GM23338 (cell line): Measurements from ENCODE around the gene CORT. TPM values are rescaled to one million over a fixed set of nuclear protein-coding genes. Genes with fewer than 3 reads are reported as not detected.

Experiments
- CREB1 ChIP-seq: fragments of 250-450 bp; sonication (Bioruptor Pico); IDR thresholded peaks from 2 replicates; pipeline ENCODE4 v1.5.0; 2020; ENCODE audit warnings: low read depth, mild to moderate bottlenecking, moderate library complexity
- EZH2 ChIP-seq: fragments of 200-600 bp; sonication (generic); IDR thresholded peaks from one replicate; pipeline ENCODE4 v1.8.0; 2017; ENCODE audit warnings: antibody characterized with exemption, mild to moderate bottlenecking, low read depth; ENCODE audit not compliant: unreplicated experiment
- JUNB ChIP-seq: IDR thresholded peaks from one replicate; pipeline ENCODE4 v1.6.1; 2016; ENCODE audit warnings: antibody characterized with exemption; ENCODE audit not compliant: unreplicated experiment
- NANOG ChIP-seq: IDR thresholded peaks from 2 replicates; pipeline ENCODE4 v1.6.1; 2016; ENCODE audit warnings: antibody characterized with exemption, borderline replicate concordance
- POLR2AphosphoS5 ChIP-seq: IDR thresholded peaks from 2 replicates; pipeline ENCODE4 v1.6.1; 2016; ENCODE audit warnings: antibody characterized with exemption, low read depth
- ZNF114 ChIP-seq: fragments of 250-450 bp; sonication (Bioruptor Pico); IDR thresholded peaks from 2 replicates; pipeline ENCODE4 v1.5.0; 2020; ENCODE audit warnings: mild to moderate bottlenecking, moderate library complexity
- polyA plus RNA-seq: library from polyadenylated mRNA; unstranded; fragments of >200 nt; fragmentation: Nextera tagmentation; extraction: Ambion mirVana; gene quantifications from 2 replicates; pipeline ENCODE4 v1.2.1, GENCODE V29; 2016
- total RNA-seq: library from RNA; depleted of rRNA; stranded (reverse); fragments of >200 nt; shearing (Covaris generic); gene quantifications from 2 replicates; pipeline ENCODE4 v1.2.3, GENCODE V29; 2014
- TF ChIP-seq, protein P1 (sequence below): fragments of 250-450 bp; sonication (Bioruptor Pico); IDR thresholded peaks from 2 replicates; pipeline ENCODE4 v1.5.0; 2020; ENCODE audit warnings: mild to moderate bottlenecking, moderate library complexity
- TF ChIP-seq, protein P2 (sequence below): IDR thresholded peaks from one replicate; pipeline ENCODE4 v1.6.1; 2018; ENCODE audit warnings: antibody characterized with exemption; ENCODE audit not compliant: unreplicated experiment
- TF ChIP-seq, protein P3 (sequence below): IDR thresholded peaks from 2 replicates; pipeline ENCODE4 v1.6.1; 2016; ENCODE audit warnings: antibody characterized with exemption

CORT gene
- total and polyA plus RNA-seq, 2 experiments from 2014 or later = 1.4 TPM; not detected in 1

DNA sequence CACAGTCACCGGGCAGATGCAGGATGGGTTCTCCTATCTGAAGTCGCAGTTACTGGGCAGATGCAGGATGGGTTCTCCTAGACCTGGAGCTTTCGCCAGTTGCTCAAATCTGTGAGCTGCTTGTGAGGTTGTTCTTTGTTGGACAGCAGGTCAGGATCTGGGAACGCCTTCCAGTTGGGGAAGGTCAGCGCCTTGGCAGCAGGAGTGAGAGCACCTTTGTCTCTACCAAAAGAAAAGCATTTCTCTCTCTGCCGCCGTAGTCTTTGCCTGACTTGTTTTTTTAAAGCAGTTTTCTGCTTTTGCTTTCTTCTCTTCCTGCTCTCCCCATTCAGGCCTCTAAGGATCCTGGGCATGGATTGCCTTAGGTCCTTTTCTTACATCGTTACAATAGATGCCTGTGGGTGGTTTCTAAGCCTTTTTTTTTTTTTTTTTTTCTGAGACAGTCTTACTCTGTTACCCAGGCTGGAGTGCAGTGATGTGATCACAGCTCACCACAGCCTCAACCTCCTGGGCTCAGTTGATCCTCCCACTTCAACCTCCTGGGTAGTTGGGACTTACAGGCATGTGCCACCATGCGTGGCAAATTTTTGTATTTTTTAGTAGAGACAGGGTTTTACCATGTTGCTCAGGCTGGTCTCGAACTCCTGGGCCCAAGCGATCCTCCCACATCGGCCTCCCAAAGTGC, 40.6 kb downstream of the CORT start (continued):
- TF ChIP-seq, protein P1, sequence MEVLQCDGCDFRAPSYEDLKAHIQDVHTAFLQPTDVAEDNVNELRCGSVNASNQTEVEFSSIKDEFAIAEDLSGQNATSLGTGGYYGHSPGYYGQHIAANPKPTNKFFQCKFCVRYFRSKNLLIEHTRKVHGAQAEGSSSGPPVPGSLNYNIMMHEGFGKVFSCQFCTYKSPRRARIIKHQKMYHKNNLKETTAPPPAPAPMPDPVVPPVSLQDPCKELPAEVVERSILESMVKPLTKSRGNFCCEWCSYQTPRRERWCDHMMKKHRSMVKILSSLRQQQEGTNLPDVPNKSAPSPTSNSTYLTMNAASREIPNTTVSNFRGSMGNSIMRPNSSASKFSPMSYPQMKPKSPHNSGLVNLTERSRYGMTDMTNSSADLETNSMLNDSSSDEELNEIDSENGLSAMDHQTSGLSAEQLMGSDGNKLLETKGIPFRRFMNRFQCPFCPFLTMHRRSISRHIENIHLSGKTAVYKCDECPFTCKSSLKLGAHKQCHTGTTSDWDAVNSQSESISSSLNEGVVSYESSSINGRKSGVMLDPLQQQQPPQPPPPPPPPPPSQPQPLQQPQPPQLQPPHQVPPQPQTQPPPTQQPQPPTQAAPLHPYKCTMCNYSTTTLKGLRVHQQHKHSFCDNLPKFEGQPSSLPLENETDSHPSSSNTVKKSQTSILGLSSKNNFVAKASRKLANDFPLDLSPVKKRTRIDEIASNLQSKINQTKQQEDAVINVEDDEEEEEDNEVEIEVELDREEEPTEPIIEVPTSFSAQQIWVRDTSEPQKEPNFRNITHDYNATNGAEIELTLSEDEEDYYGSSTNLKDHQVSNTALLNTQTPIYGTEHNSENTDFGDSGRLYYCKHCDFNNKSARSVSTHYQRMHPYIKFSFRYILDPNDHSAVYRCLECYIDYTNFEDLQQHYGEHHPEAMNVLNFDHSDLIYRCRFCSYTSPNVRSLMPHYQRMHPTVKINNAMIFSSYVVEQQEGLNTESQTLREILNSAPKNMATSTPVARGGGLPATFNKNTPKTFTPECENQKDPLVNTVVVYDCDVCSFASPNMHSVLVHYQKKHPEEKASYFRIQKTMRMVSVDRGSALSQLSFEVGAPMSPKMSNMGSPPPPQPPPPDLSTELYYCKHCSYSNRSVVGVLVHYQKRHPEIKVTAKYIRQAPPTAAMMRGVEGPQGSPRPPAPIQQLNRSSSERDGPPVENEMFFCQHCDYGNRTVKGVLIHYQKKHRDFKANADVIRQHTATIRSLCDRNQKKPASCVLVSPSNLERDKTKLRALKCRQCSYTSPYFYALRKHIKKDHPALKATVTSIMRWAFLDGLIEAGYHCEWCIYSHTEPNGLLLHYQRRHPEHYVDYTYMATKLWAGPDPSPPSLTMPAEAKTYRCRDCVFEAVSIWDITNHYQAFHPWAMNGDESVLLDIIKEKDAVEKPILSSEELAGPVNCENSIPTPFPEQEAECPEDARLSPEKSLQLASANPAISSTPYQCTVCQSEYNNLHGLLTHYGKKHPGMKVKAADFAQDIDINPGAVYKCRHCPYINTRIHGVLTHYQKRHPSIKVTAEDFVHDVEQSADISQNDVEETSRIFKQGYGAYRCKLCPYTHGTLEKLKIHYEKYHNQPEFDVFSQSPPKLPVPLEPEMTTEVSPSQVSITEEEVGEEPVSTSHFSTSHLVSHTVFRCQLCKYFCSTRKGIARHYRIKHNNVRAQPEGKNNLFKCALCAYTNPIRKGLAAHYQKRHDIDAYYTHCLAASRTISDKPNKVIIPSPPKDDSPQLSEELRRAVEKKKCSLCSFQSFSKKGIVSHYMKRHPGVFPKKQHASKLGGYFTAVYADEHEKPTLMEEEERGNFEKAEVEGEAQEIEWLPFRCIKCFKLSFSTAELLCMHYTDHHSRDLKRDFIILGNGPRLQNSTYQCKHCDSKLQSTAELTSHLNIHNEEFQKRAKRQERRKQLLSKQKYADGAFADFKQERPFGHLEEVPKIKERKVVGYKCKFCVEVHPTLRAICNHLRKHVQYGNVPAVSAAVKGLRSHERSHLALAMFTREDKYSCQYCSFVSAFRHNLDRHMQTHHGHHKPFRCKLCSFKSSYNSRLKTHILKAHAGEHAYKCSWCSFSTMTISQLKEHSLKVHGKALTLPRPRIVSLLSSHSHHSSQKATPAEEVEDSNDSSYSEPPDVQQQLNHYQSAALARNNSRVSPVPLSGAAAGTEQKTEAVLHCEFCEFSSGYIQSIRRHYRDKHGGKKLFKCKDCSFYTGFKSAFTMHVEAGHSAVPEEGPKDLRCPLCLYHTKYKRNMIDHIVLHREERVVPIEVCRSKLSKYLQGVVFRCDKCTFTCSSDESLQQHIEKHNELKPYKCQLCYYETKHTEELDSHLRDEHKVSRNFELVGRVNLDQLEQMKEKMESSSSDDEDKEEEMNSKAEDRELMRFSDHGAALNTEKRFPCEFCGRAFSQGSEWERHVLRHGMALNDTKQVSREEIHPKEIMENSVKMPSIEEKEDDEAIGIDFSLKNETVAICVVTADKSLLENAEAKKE = no peak
- TF ChIP-seq ZNF114 (CRISPR knock-in tag) (no peak), JUNB (no peak), CREB1 (CRISPR knock-in tag) (no peak), EZH2 (no peak), NANOG (no peak), POLR2AphosphoS5 (no peak)
- TF ChIP-seq, protein P2, sequence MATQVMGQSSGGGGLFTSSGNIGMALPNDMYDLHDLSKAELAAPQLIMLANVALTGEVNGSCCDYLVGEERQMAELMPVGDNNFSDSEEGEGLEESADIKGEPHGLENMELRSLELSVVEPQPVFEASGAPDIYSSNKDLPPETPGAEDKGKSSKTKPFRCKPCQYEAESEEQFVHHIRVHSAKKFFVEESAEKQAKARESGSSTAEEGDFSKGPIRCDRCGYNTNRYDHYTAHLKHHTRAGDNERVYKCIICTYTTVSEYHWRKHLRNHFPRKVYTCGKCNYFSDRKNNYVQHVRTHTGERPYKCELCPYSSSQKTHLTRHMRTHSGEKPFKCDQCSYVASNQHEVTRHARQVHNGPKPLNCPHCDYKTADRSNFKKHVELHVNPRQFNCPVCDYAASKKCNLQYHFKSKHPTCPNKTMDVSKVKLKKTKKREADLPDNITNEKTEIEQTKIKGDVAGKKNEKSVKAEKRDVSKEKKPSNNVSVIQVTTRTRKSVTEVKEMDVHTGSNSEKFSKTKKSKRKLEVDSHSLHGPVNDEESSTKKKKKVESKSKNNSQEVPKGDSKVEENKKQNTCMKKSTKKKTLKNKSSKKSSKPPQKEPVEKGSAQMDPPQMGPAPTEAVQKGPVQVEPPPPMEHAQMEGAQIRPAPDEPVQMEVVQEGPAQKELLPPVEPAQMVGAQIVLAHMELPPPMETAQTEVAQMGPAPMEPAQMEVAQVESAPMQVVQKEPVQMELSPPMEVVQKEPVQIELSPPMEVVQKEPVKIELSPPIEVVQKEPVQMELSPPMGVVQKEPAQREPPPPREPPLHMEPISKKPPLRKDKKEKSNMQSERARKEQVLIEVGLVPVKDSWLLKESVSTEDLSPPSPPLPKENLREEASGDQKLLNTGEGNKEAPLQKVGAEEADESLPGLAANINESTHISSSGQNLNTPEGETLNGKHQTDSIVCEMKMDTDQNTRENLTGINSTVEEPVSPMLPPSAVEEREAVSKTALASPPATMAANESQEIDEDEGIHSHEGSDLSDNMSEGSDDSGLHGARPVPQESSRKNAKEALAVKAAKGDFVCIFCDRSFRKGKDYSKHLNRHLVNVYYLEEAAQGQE = no peak
- TF ChIP-seq, protein P3, sequence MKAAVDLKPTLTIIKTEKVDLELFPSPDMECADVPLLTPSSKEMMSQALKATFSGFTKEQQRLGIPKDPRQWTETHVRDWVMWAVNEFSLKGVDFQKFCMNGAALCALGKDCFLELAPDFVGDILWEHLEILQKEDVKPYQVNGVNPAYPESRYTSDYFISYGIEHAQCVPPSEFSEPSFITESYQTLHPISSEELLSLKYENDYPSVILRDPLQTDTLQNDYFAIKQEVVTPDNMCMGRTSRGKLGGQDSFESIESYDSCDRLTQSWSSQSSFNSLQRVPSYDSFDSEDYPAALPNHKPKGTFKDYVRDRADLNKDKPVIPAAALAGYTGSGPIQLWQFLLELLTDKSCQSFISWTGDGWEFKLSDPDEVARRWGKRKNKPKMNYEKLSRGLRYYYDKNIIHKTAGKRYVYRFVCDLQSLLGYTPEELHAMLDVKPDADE = no peak
